Colonic mucosa (tissue), 4 donors: ENCODE results near the gene PDIA4. TPM values are rescaled to one million over a fixed set of nuclear protein-coding genes. Genes with fewer than 3 reads are reported as not detected.

ENCODE experiments used
- DNase-seq: peaks from one replicate; pipeline ENCODE4 v3.0.0-alpha.2; 2020
- H3K27ac ChIP-seq: fragments of 200-600 bp; one replicate; pipeline ENCODE4 v1.8.0; 2021
- H3K27me3 ChIP-seq: fragments of 200-600 bp; one replicate; pipeline ENCODE4 v1.8.0; 2021
- H3K36me3 ChIP-seq: fragments of 200-600 bp; one replicate; pipeline ENCODE4 v1.8.0; 2021
- H3K4me1 ChIP-seq: fragments of 200-600 bp; one replicate; pipeline ENCODE4 v1.8.0; 2021; ENCODE audit warnings: mild to moderate bottlenecking
- H3K4me3 ChIP-seq: fragments of 200-600 bp; one replicate; pipeline ENCODE4 v1.8.0; 2021
- H3K9ac ChIP-seq, 2 donors: one replicate each; pipeline ENCODE4 v1.7.0; 2013; ENCODE audit warnings: control low read depth in 2 of 2, low read depth in 2 of 2, low read length in 2 of 2
- H3K9me3 ChIP-seq: fragments of 200-600 bp; one replicate; pipeline ENCODE4 v1.8.0; 2021
- CTCF ChIP-seq: fragments of 200-600 bp; IDR thresholded peaks from one replicate; pipeline ENCODE4 v1.8.0; 2022; ENCODE audit warnings: antibody characterized with exemption, mild to moderate bottlenecking
- intact Hi-C: fragments of 100-400 bp; cut with DNase I; formaldehyde crosslinking; loops from one replicate; pipeline ENCODE4 v1.14.1; 2022
- total RNA-seq, 2 donors: library from RNA; stranded (reverse); fragmentation: NEBNext Ultra II Directional in 1 of 2; extraction: Animal tissue kit (Norgen Biotek cat#: 25700) in 1 of 2; gene quantifications; one replicate each; pipeline ENCODE4 v1.2.1, GENCODE V29; 2021
- donor health status: healthy.
- donor health status: DM: no; HTN: no; CAD: no.
- donor health status: DM: no; HTN: no; CAD: no.

The PDIA4 gene
- total RNA-seq, result 100 to 1,000 TPM; 218 to 485 TPM

GRCh38 chr7:149028346-149029109 lies at the start of gene PDIA4:
Gene PDIA4, minus strand, starts transcription at chr7:149028505. Its CDS starts 97 bp downstream, at chr7:149028408.
- DNase-seq, result peak; percentile 100
- TF ChIP-seq CTCF, result no peak
- Histone ChIP-seq H3K9me3 (no peaks in the 10 kb centered on the region), H3K4me1 (no peaks in the 10 kb centered on the region), H3K4me3 (peak within 1 kb of the TSS; percentile 90), H3K36me3 (no peaks in the 10 kb centered on the region), H3K9ac (peak within 1 kb of the TSS; percentile 80), H3K27ac (peak within 1 kb of the TSS; percentile 93), H3K27me3 (no peaks in the 10 kb centered on the region)
- intact Hi-C loops, result loop anchor here (5.0 kb wide), 1 partner anchor 39 kb away; no protein-coding TSS in a partner anchor

GRCh38 chr7:149077594-149077993 lies 49.3 kb upstream of the PDIA4 start:
- H3K36me3 ChIP-seq, result no peaks in the 10 kb centered on the region
- H3K27ac ChIP-seq, result no peak overlapping the region
- no peak for TF ChIP-seq CTCF
- no peak overlapping the region for H3K9ac ChIP-seq
- no peak overlapping the region for H3K4me3 ChIP-seq
- intact Hi-C loops, result no loop called here
- no peaks in the 10 kb centered on the region for H3K9me3 ChIP-seq
- DNase-seq, result no peak
- no peaks in the 10 kb centered on the region for H3K27me3 ChIP-seq
- no peaks in the 10 kb centered on the region for H3K4me1 ChIP-seq

- TF ChIP-seq CTCF, result no peak
- Histone ChIP-seq H3K36me3 (no peaks in the 10 kb centered on the region), H3K27me3 (no peaks in the 10 kb centered on the region), H3K9ac (no peak overlapping the region), H3K4me3 (no peak overlapping the region), H3K4me1 (no peaks in the 10 kb centered on the region), H3K27ac (no peak overlapping the region), H3K9me3 (no peaks in the 10 kb centered on the region)
- intact Hi-C loops, result no loop called here
- DNase-seq, result no peak
Observed at GRCh38 chr7:149075286-149075685, 47.0 kb upstream of the PDIA4 start.

- TF ChIP-seq CTCF, result no peak
- Histone ChIP-seq H3K9me3 (no peaks in the 10 kb centered on the region), H3K9ac (no peak overlapping the region), H3K36me3 (no peaks in the 10 kb centered on the region), H3K27me3 (no peaks in the 10 kb centered on the region), H3K4me1 (no peaks in the 10 kb centered on the region), H3K27ac (no peak overlapping the region), H3K4me3 (no peak overlapping the region)
- intact Hi-C loops, result no loop called here
- no peak for DNase-seq
Observed at GRCh38 chr7:149074116-149074885, 46.0 kb upstream of the PDIA4 start.

DNA sequence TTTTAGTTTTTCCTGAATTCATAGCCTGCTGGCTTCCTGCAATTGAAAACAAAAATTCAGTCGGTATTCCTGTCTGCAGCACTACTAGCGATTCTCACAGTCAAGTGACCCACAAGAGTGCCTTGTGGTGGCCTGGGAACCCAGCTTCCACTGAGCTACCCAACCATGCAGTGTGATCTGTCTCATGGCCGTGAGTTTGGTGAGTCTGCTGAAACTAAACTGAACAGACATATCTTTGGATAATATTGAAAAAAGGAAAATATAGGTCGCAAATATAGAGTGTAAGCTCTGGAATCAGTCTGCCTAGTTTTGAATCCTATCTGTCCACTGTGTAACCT lies 44.1 kb upstream of the PDIA4 start:
- Histone ChIP-seq H3K27me3 (no peaks in the 10 kb centered on the region), H3K4me3 (no peak overlapping the region), H3K27ac (no peak overlapping the region), H3K36me3 (no peaks in the 10 kb centered on the region), H3K9me3 (no peaks in the 10 kb centered on the region), H3K4me1 (no peaks in the 10 kb centered on the region), H3K9ac (no peak overlapping the region)
- TF ChIP-seq CTCF, result no peak
- no peak for DNase-seq
- intact Hi-C loops, result no loop called here
